ENCODE results near the gene ZDHHC8. TPM values are rescaled to one million over a fixed set of nuclear protein-coding genes. Genes with fewer than 3 reads are reported as not detected.

The ZDHHC8 gene
- total and polyA plus RNA-seq, 2 experiments from 2014 or later, result 30.3 to 53.4 TPM

DNA sequence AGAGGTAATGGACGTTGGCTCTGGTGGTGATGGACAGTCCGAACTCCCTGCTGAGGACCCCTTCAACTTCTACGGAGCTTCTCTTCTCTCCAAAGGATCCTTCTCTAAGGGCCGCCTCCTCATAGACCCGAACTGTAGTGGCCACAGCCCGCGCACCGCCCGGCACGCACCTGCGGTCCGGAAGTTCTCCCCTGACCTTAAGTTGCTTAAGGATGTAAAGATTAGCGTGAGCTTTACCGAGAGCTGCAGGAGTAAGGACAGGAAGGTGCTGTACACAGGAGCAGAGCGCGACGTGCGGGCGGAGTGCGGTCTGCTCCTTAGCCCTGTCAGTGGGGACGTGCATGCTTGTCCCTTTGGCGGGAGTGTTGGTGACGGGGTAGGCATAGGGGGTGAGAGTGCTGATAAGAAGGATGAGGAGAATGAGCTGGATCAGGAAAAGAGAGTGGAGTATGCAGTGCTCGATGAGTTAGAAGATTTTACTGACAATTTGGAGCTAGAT, 45.5 kb upstream of the ZDHHC8 start:
- H3K27ac ChIP-seq, result no peak overlapping the region
- no peak overlapping the region for H3K4me3 ChIP-seq
- H3K4me1 ChIP-seq (ENCODE audit: low read depth), result peaks cover 17% of the 10 kb centered on the region
- H3K9me3 ChIP-seq (ENCODE audit: low read depth), result no peaks in the 10 kb centered on the region
- peaks cover 53% of the 10 kb centered on the region for H3K36me3 ChIP-seq
- H3K27me3 ChIP-seq, result no peaks in the 10 kb centered on the region
- no peak for DNase-seq (ENCODE audit: low read depth in 1 of 2, low spot score in 1 of 2)
- TF ChIP-seq, protein P1, sequence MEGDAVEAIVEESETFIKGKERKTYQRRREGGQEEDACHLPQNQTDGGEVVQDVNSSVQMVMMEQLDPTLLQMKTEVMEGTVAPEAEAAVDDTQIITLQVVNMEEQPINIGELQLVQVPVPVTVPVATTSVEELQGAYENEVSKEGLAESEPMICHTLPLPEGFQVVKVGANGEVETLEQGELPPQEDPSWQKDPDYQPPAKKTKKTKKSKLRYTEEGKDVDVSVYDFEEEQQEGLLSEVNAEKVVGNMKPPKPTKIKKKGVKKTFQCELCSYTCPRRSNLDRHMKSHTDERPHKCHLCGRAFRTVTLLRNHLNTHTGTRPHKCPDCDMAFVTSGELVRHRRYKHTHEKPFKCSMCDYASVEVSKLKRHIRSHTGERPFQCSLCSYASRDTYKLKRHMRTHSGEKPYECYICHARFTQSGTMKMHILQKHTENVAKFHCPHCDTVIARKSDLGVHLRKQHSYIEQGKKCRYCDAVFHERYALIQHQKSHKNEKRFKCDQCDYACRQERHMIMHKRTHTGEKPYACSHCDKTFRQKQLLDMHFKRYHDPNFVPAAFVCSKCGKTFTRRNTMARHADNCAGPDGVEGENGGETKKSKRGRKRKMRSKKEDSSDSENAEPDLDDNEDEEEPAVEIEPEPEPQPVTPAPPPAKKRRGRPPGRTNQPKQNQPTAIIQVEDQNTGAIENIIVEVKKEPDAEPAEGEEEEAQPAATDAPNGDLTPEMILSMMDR (IDR thresholded peaks at IDR 0.05; ENCODE audit: low read depth, low read length), result no peak

DNA sequence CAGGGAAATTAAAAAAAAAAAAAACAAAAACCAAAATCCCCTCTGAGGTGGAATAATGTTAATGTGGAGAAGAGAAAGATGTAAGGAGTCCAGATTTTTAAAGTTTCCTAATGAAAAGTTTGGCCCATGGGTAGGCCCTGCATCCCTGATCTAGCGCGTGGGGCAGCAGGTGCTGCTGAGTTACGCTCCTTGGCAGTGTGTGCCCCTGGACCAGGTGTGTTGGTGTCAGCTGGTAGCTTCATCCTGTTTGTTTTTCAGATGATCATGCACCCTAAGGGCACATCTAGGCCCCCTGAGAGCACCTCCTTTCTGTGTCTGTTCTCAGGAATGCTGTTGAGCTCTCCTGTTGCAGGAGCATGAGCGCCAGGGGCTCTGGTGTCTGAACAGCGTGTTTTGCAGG, 44.8 kb upstream of the ZDHHC8 start:
- peaks cover 14% of the 10 kb centered on the region for H3K4me1 ChIP-seq (ENCODE audit: low read depth)
- no peak overlapping the region for H3K4me3 ChIP-seq
- no peaks in the 10 kb centered on the region for H3K27me3 ChIP-seq
- DNase-seq (ENCODE audit: low read depth in 1 of 2, low spot score in 1 of 2), result no peak
- H3K9me3 ChIP-seq (ENCODE audit: low read depth), result no peaks in the 10 kb centered on the region
- TF ChIP-seq, protein P1 (IDR thresholded peaks at IDR 0.05; ENCODE audit: low read depth, low read length), result no peak
- peaks cover 59% of the 10 kb centered on the region for H3K36me3 ChIP-seq
- H3K27ac ChIP-seq, result no peak overlapping the region

DNA sequence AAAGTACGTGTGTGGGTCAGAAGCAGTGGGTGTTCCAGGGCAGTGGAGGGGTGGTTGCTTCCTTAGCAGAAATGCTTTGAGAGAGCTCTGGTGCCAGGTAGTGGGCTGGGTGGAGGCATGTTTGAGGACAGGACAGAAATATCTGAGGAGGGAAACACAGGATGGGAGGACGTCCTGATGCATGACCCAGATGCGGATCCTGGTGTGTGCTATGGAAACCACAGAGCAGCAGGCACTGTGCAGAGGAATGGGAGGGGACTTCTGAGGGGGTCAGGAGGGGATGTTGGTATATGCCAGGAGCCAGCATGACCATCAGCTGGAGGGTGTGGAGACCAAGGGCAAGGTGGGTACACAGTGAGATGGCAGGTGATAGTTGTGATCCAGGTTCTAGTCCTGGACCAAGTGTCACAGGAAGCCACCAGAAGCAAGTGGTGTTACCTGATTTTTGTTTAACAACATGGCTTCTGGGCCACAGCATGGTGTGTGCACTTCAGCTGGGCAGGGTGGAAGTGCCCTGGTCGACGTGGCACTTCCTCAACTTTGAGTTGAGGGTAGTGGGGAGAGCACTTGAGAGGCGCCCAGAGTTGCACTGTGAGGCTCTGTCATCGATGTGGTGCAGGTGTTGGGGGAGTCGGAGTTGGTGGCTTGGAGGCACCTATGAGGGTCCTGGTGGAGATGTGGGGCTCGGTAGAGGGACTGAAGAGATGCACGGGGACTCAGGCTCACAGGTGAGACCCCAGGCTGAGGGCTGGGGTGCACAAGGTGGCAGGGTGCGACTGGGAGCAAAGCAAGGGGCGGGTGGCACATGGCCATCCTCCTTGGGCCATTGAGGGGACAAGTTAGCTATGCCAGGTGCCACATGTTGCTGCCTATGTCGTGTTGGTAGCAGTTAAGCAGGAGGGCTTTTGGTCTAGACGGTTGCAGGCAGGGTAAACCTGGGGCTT, 44.0 kb upstream of the ZDHHC8 start:
- H3K4me3 ChIP-seq, result no peak overlapping the region
- TF ChIP-seq, protein P1 (IDR thresholded peaks at IDR 0.05; ENCODE audit: low read depth, low read length), result no peak
- no peaks in the 10 kb centered on the region for H3K9me3 ChIP-seq (ENCODE audit: low read depth)
- no peaks in the 10 kb centered on the region for H3K27me3 ChIP-seq
- H3K27ac ChIP-seq, result no peak overlapping the region
- DNase-seq (ENCODE audit: low read depth in 1 of 2, low spot score in 1 of 2), result no peak
- peaks cover 14% of the 10 kb centered on the region for H3K4me1 ChIP-seq (ENCODE audit: low read depth)
- peaks cover 66% of the 10 kb centered on the region for H3K36me3 ChIP-seq

DNA sequence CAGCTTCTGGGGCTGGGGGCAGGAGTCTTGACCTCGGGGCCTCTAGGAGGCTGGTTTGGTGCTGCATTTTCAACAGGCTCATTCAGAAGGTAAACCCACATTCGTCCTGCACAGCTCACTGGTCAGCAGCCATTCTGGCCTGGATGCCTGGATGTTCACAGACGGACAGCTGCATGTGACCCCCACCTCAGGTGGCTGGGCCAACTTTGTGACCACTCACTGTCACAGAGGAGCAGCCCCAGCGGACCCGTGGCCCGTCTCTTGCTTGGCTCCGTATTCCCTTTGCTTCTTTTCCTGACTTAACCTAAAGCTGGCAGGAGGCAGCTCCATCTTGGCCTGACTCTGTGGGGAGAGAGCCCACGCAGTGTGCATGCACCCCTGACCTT, 43.3 kb upstream of the ZDHHC8 start:
- peaks cover 14% of the 10 kb centered on the region for H3K4me1 ChIP-seq (ENCODE audit: low read depth)
- no peak overlapping the region for H3K27ac ChIP-seq
- DNase-seq (ENCODE audit: low read depth in 1 of 2, low spot score in 1 of 2), result no peak
- peaks cover 71% of the 10 kb centered on the region for H3K36me3 ChIP-seq
- H3K9me3 ChIP-seq (ENCODE audit: low read depth), result no peaks in the 10 kb centered on the region
- no peak overlapping the region for H3K4me3 ChIP-seq
- H3K27me3 ChIP-seq, result no peaks in the 10 kb centered on the region
- TF ChIP-seq, protein P1 (IDR thresholded peaks at IDR 0.05; ENCODE audit: low read depth, low read length), result no peak

DNA sequence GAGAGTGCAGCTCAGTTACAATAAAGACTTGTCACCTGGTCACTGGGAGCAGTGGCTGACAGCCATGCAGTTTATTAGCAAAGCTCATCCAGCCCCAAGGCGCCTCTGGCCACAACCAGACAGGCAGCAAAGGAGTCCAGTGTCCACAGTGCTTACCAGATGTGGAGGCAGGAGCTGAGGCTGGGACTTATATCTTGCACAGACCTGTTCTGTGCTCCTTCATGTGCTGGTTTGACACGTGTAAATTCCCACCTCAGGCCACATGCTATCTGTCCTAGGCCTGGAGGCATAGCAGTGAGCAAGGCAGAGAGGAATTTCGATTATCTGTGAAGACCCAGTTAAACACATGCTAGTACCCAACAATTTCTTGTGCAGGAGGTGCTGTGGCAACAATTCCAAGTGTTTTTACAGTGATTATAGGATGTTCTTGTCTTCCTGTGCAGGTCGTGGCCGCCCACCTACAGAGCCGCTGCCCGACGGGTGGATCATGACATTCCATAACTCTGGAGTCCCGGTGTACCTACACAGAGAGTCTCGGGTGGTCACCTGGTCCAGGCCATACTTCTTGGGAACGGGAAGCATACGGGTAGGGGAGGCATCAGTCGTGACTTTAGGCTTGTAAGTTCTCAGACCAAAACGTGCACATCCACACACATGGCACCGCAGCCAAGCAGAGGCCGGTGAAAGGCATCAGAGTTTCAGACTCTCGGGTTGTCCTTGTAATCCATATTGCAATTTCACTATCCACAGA, 42.2 kb upstream of the ZDHHC8 start:
- TF ChIP-seq, protein P1 (IDR thresholded peaks at IDR 0.05; ENCODE audit: low read depth, low read length), result no peak

More for the DNA sequence above, 42.2 kb upstream of the ZDHHC8 start:
- Histone ChIP-seq H3K4me1 (ENCODE audit: low read depth) (peaks cover 9% of the 10 kb centered on the region), H3K4me3 (no peak overlapping the region), H3K9me3 (ENCODE audit: low read depth) (no peaks in the 10 kb centered on the region), H3K27ac (no peak overlapping the region), H3K36me3 (peaks cover 78% of the 10 kb centered on the region), H3K27me3 (no peaks in the 10 kb centered on the region)
- DNase-seq (ENCODE audit: low read depth in 1 of 2, low spot score in 1 of 2), result no peak
